AG04450 (cell line): ENCODE measurements around the gene SLC13A4. TPM values are rescaled to one million over a fixed set of nuclear protein-coding genes. Genes with fewer than 3 reads are reported as not detected.
A peak's percentile ranks its signal among the peaks of the same experiment; 100 is the strongest.

ENCODE experiments used
- CTCF ChIA-PET: fragments of 300-600, 350-600 bp; formaldehyde crosslinking; extraction: SDS; loops from one replicate; lab custom pipeline; 2022; ENCODE audit warnings: antibody characterized with exemption, inconsistent platforms; lab: Charles Lee
- POLR2A ChIA-PET: fragments of 350-600 bp; formaldehyde crosslinking; extraction: SDS; loops from one replicate; lab custom pipeline; 2021; ENCODE audit warnings: antibody characterized with exemption, inconsistent platforms; lab: Yijun Ruan, JAX
- DNase-seq: peaks from one replicate; pipeline ENCODE4 v3.0.0-alpha.2; 2011; ENCODE audit warnings: low read depth, low spot score
- H3K27ac ChIP-seq: one replicate; pipeline ENCODE4 v1.5.1; 2012; ENCODE audit warnings: low read depth, low read length, control low read depth
- H3K27me3 ChIP-seq: one replicate; pipeline ENCODE4 v1.6.0; 2012; ENCODE audit warnings: low read length; ENCODE audit not compliant: control insufficient read depth, insufficient read depth
- H3K4me3 ChIP-seq: 2 replicates; pipeline ENCODE4 v1.5.1; 2011; ENCODE audit warnings: mild to moderate bottlenecking, low read depth, low read length, control low read depth
- H3K9me3 ChIP-seq: 2 replicates; pipeline ENCODE4 v1.5.1; 2012; ENCODE audit warnings: low read length; ENCODE audit not compliant: control insufficient read depth, insufficient read depth
- polyA plus RNA-seq: library from polyadenylated mRNA; depleted of rRNA; stranded (reverse); fragments of >200 nt; gene quantifications from 2 replicates; pipeline ENCODE4 v1.2.3, GENCODE V29; 2011
- TF ChIP-seq, protein P1 (sequence below): IDR thresholded peaks from 2 replicates; pipeline ENCODE4 v1.5.1; 2011; ENCODE audit warnings: low read depth, low read length, control low read depth, inconsistent platforms

Gene SLC13A4
- polyA plus RNA-seq, 1 experiment = 0.09 TPM

DNA sequence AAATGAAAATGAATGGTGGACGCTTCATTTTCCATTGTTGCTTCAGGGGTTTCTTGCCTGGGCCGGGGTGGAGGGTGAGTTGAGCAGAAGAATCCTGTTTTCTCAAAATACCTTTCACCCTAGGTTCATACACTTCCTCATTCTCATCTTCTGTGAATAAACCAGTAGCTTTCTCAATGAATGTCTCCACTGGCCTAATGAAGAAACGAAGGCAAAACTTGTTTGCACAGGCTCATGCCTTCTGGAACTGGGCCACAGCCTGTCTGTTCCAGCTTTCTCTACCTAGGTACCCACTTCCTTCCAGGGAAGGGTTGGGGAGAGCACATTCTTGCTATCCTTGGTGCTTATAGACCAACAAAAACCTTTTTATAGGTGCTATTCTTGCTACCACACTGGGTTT, 44.4 kb downstream of the SLC13A4 start:
- H3K4me3 ChIP-seq = no peak overlapping the region
- ChIA-PET CTCF (interaction anchor here (0.8 to 7.7 kb wide), 4 partner anchors 10 to 117 kb away, joined by 4 to 44 read pairs (median 6); no protein-coding TSS in a partner anchor), POLR2A (no interaction called here)
- H3K27ac ChIP-seq = peak overlapping the region; percentile 24
- H3K9me3 ChIP-seq = no peaks in the 10 kb centered on the region
- TF ChIP-seq, protein P1, sequence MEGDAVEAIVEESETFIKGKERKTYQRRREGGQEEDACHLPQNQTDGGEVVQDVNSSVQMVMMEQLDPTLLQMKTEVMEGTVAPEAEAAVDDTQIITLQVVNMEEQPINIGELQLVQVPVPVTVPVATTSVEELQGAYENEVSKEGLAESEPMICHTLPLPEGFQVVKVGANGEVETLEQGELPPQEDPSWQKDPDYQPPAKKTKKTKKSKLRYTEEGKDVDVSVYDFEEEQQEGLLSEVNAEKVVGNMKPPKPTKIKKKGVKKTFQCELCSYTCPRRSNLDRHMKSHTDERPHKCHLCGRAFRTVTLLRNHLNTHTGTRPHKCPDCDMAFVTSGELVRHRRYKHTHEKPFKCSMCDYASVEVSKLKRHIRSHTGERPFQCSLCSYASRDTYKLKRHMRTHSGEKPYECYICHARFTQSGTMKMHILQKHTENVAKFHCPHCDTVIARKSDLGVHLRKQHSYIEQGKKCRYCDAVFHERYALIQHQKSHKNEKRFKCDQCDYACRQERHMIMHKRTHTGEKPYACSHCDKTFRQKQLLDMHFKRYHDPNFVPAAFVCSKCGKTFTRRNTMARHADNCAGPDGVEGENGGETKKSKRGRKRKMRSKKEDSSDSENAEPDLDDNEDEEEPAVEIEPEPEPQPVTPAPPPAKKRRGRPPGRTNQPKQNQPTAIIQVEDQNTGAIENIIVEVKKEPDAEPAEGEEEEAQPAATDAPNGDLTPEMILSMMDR = no peak
- no peaks in the 10 kb centered on the region for H3K27me3 ChIP-seq
- DNase-seq = no peak

DNA sequence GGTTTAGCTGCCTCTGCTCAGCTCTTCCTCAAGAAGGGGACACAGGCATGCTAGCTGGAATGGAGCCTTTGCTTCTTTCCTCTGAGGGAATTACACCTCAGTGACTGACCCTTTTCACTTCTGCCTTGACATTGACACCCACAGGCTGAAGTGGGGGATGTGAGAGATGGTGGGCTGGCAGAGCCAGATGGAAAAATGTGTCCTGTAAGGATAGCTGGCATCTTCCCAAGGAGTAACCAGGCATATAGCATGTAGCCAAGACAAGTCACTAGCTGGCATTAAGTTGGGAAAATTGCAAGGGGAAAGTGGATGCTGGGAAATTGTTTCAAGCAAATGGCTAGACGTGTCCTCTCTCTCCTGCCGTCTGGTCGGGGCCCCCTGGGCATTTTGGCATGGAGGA, 45.8 kb downstream of the SLC13A4 start:
- POLR2A ChIA-PET = no interaction called here
- DNase-seq = no peak
- Histone ChIP-seq H3K27me3 (no peaks in the 10 kb centered on the region), H3K27ac (no peak overlapping the region), H3K9me3 (no peaks in the 10 kb centered on the region), H3K4me3 (no peak overlapping the region)
- CTCF ChIA-PET = interaction anchor here (0.8 to 7.7 kb wide), 2 partner anchors 9 to 37 kb away, joined by 3 to 44 read pairs; no protein-coding TSS in a partner anchor
- TF ChIP-seq, protein P1 = no peak

DNA sequence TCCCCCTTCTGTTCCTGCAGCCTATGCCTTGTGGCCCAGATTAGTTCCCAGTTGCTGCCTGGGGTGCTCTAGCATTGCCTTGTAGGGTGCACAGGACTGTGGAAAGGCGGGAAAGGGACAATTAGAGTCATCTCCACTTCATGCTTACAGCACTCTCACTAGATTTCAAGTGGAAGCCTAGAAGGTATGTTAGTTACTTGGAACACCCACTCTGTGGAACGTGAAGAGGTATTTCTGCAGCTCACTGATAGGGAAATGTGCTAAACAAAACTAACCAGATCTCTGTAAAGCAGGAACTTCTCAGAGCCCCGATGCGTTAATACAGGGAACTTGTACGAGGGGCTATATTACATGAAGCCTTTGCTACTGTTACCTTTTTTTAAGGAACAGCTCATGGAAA, 46.2 kb downstream of the SLC13A4 start:
- Histone ChIP-seq H3K27ac (no peak overlapping the region), H3K9me3 (no peaks in the 10 kb centered on the region), H3K27me3 (no peaks in the 10 kb centered on the region), H3K4me3 (no peak overlapping the region)
- DNase-seq = no peak
- CTCF ChIA-PET = interaction anchor here (0.8 to 7.7 kb wide), 2 partner anchors 8 to 36 kb away, joined by 3 to 44 read pairs; no protein-coding TSS in a partner anchor
- POLR2A ChIA-PET = no interaction called here
- TF ChIP-seq, protein P1 = no peak

DNA sequence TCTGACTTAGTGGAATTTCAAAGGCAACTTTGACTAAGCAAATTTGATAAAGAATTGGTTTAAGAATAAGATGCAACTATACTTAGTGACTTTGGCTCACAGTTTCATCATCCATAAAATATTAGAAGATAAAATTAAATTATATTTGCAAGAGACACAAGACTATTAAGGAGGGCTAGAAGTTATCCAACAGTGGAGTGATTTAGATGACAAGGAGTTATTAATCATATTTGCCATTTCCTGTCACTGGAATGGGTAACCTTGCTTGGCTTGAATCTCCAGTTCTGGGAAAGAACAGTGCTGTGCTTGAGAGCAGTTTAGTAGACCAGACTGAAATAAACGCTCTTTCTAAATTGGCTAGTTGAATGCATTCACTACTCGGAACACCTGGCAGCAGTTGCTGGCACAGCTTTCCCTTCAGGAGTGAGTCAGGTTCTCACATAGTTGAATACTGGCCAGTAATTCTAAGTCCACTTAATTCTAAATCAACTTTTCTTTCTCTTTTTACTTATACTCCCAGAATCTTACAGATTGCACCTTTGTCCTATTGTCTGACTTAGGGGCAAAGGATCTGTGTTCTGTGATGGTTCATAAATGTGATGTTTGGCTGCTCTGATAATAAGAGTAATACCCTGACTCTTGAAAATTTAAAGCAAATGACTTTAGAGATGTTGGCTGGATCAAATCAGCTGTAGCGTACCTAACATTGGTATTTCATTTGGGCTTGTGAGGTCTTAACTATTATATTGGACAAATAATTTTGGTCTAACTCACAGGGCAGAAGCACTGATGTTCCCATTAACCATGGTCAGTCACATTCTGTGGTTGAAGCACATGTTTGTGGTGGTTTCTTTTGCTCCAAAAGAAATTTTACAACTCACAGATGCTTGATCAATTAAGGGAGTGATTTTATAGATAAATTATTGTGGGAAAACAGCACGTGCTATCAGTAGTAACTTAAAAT, 49.1 kb downstream of the SLC13A4 start:
- H3K27me3 ChIP-seq = no peaks in the 10 kb centered on the region
- H3K9me3 ChIP-seq = no peaks in the 10 kb centered on the region
- no peak for DNase-seq
- H3K4me3 ChIP-seq = no peak overlapping the region
- TF ChIP-seq, protein P1 = no peak
- no peak overlapping the region for H3K27ac ChIP-seq
- CTCF ChIA-PET = interaction anchor here (2.9 kb wide), 1 partner anchor 34 kb away, joined by 12 read pairs; no protein-coding TSS in a partner anchor
- POLR2A ChIA-PET = no interaction called here

DNA sequence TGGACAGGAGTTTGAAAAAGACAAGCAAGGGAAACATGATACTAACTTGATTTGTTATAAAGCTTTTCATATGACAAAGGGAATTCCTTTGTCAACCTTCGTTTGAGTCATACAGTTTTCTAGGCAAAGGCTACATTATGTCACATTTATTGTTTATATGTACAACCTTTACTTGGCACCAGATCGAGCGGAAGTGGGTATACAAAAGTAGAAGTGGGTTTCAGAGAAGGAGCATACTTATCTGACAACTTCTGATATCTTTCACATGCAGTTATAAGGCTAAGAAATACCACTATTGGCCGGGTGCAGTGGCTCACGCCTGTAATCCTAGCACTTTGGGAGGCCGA, 54.7 kb downstream of the SLC13A4 start:
- ChIA-PET CTCF (interaction anchor here (0.6 to 6.7 kb wide), 30 partner anchors 8 to 1954 kb away, joined by 3 to 55 read pairs (median 5); partner anchors contain the start of gene STMP1), POLR2A (interaction anchor here (2.6 kb wide), 1 partner anchor 11 kb away, joined by 8 read pairs; the partner anchor contains the start of gene STMP1)
- H3K27ac ChIP-seq = peak overlapping the region; percentile 66
- no peaks in the 10 kb centered on the region for H3K9me3 ChIP-seq
- no peak for DNase-seq
- H3K27me3 ChIP-seq = no peaks in the 10 kb centered on the region
- TF ChIP-seq, protein P1 = no peak
- H3K4me3 ChIP-seq = no peak overlapping the region
